ENCODE results near the gene VWA5B1.

Gene VWA5B1

GRCh38 chr1:20290624-20291597, at the start of gene VWA5B1:
Gene VWA5B1 (plus strand): TSS chr1:20290875. CDS start chr1:20310602, 19,727 bp downstream.
- no peaks in the 10 kb centered on the region for H3K36me3 ChIP-seq (ENCODE audit: control insufficient read depth in 2 of 2, insufficient read depth in 2 of 2, low read length in 2 of 2)
- no peak within 1 kb of the TSS for H3K27ac ChIP-seq (ENCODE audit: low read length)
- peaks cover 42 to 47% of the 10 kb centered on the region in 2 donors for H3K27me3 ChIP-seq (ENCODE audit: control insufficient read depth in 1 of 2, insufficient read depth in 2 of 2, low read length in 2 of 2)
- no peaks in the 10 kb centered on the region for H3K4me1 ChIP-seq (ENCODE audit: control insufficient read depth, insufficient read depth, low read length)
- no peaks in the 10 kb centered on the region for H3K9me3 ChIP-seq (ENCODE audit: control insufficient read depth in 2 of 2, low read length in 2 of 2)
- H3K4me3 ChIP-seq (ENCODE audit: low read length in 2 of 2) = no peak within 1 kb of the TSS
- no peak within 1 kb of the TSS for H3K9ac ChIP-seq (ENCODE audit: low read length in 2 of 2)

GRCh38 chr1:20242890-20243479, 47.7 kb upstream of the VWA5B1 start:
- no peak overlapping the region for H3K27ac ChIP-seq (ENCODE audit: low read length)
- H3K9me3 ChIP-seq (ENCODE audit: control insufficient read depth in 2 of 2, low read length in 2 of 2) = no peaks in the 10 kb centered on the region
- H3K36me3 ChIP-seq (ENCODE audit: control insufficient read depth in 2 of 2, insufficient read depth in 2 of 2, low read length in 2 of 2) = no peaks in the 10 kb centered on the region
- peaks cover 6 to 16% of the 10 kb centered on the region in 2 donors for H3K27me3 ChIP-seq (ENCODE audit: control insufficient read depth in 1 of 2, insufficient read depth in 2 of 2, low read length in 2 of 2)
- no peaks in the 10 kb centered on the region for H3K4me1 ChIP-seq (ENCODE audit: control insufficient read depth, insufficient read depth, low read length)
- H3K9ac ChIP-seq (ENCODE audit: low read length in 2 of 2) = no peak overlapping the region
- H3K4me3 ChIP-seq (ENCODE audit: low read length in 2 of 2) = no peak overlapping the region

GRCh38 chr1:20248971-20249612, 41.6 kb upstream of the VWA5B1 start:
- Histone ChIP-seq H3K27me3 (ENCODE audit: control insufficient read depth in 1 of 2, insufficient read depth in 2 of 2, low read length in 2 of 2) (peaks cover 6 to 17% of the 10 kb centered on the region in 2 donors), H3K4me1 (ENCODE audit: control insufficient read depth, insufficient read depth, low read length) (no peaks in the 10 kb centered on the region), H3K9ac (ENCODE audit: low read length in 2 of 2) (no peak overlapping the region), H3K27ac (ENCODE audit: low read length) (no peak overlapping the region), H3K9me3 (ENCODE audit: control insufficient read depth in 2 of 2, low read length in 2 of 2) (peaks cover 0 to 4% of the 10 kb centered on the region in 2 donors), H3K4me3 (ENCODE audit: low read length in 2 of 2) (no peak overlapping the region), H3K36me3 (ENCODE audit: control insufficient read depth in 2 of 2, insufficient read depth in 2 of 2, low read length in 2 of 2) (no peaks in the 10 kb centered on the region)

GRCh38 chr1:20250340-20250989, 40.2 kb upstream of the VWA5B1 start:
- H3K27me3 ChIP-seq (ENCODE audit: control insufficient read depth in 1 of 2, insufficient read depth in 2 of 2, low read length in 2 of 2) = peaks cover 7 to 15% of the 10 kb centered on the region in 2 donors

GRCh38 chr1:20252587-20252986, 38.1 kb upstream of the VWA5B1 start:
- Histone ChIP-seq H3K4me1 (ENCODE audit: control insufficient read depth, insufficient read depth, low read length) (no peaks in the 10 kb centered on the region), H3K27ac (ENCODE audit: low read length) (no peak overlapping the region), H3K9me3 (ENCODE audit: control insufficient read depth in 2 of 2, low read length in 2 of 2) (peaks cover 0 to 4% of the 10 kb centered on the region in 2 donors), H3K4me3 (ENCODE audit: low read length in 2 of 2) (no peak overlapping the region), H3K36me3 (ENCODE audit: control insufficient read depth in 2 of 2, insufficient read depth in 2 of 2, low read length in 2 of 2) (no peaks in the 10 kb centered on the region), H3K9ac (ENCODE audit: low read length in 2 of 2) (no peak overlapping the region), H3K27me3 (ENCODE audit: control insufficient read depth in 1 of 2, insufficient read depth in 2 of 2, low read length in 2 of 2) (peaks cover 10 to 16% of the 10 kb centered on the region in 2 donors)

More at GRCh38 chr1:20250340-20250989, 40.2 kb upstream of the VWA5B1 start:
- Histone ChIP-seq H3K4me3 (ENCODE audit: low read length in 2 of 2) (no peak overlapping the region), H3K27ac (ENCODE audit: low read length) (no peak overlapping the region), H3K36me3 (ENCODE audit: control insufficient read depth in 2 of 2, insufficient read depth in 2 of 2, low read length in 2 of 2) (no peaks in the 10 kb centered on the region), H3K9ac (ENCODE audit: low read length in 2 of 2) (no peak overlapping the region), H3K4me1 (ENCODE audit: control insufficient read depth, insufficient read depth, low read length) (no peaks in the 10 kb centered on the region), H3K9me3 (ENCODE audit: control insufficient read depth in 2 of 2, low read length in 2 of 2) (peaks cover 0 to 4% of the 10 kb centered on the region in 2 donors)

- no peak overlapping the region for H3K4me3 ChIP-seq (ENCODE audit: low read length in 2 of 2)
- H3K4me1 ChIP-seq (ENCODE audit: control insufficient read depth, insufficient read depth, low read length) = no peaks in the 10 kb centered on the region
- peaks cover 10 to 13% of the 10 kb centered on the region in 2 donors for H3K27me3 ChIP-seq (ENCODE audit: control insufficient read depth in 1 of 2, insufficient read depth in 2 of 2, low read length in 2 of 2)
- no peak overlapping the region for H3K9ac ChIP-seq (ENCODE audit: low read length in 2 of 2)
- H3K36me3 ChIP-seq (ENCODE audit: control insufficient read depth in 2 of 2, insufficient read depth in 2 of 2, low read length in 2 of 2) = no peaks in the 10 kb centered on the region
- H3K9me3 ChIP-seq (ENCODE audit: control insufficient read depth in 2 of 2, low read length in 2 of 2) = peaks cover 0 to 4% of the 10 kb centered on the region in 2 donors
- no peak overlapping the region for H3K27ac ChIP-seq (ENCODE audit: low read length)
Measured at GRCh38 chr1:20255666-20256065, 35.0 kb upstream of the VWA5B1 start.

GRCh38 chr1:20259646-20260045, 31.0 kb upstream of the VWA5B1 start:
- no peak overlapping the region for H3K9ac ChIP-seq (ENCODE audit: low read length in 2 of 2)
- no peaks in the 10 kb centered on the region for H3K9me3 ChIP-seq (ENCODE audit: control insufficient read depth in 2 of 2, low read length in 2 of 2)
- H3K27me3 ChIP-seq (ENCODE audit: control insufficient read depth in 1 of 2, insufficient read depth in 2 of 2, low read length in 2 of 2) = peaks cover 4 to 13% of the 10 kb centered on the region in 2 donors
- no peak overlapping the region for H3K27ac ChIP-seq (ENCODE audit: low read length)
- H3K4me3 ChIP-seq (ENCODE audit: low read length in 2 of 2) = no peak overlapping the region
- peaks cover 3% of the 10 kb centered on the region for H3K4me1 ChIP-seq (ENCODE audit: control insufficient read depth, insufficient read depth, low read length)
- H3K36me3 ChIP-seq (ENCODE audit: control insufficient read depth in 2 of 2, insufficient read depth in 2 of 2, low read length in 2 of 2) = no peaks in the 10 kb centered on the region

- Histone ChIP-seq H3K36me3 (ENCODE audit: control insufficient read depth in 2 of 2, insufficient read depth in 2 of 2, low read length in 2 of 2) (no peaks in the 10 kb centered on the region), H3K4me3 (ENCODE audit: low read length in 2 of 2) (no peak overlapping the region), H3K27me3 (ENCODE audit: control insufficient read depth in 1 of 2, insufficient read depth in 2 of 2, low read length in 2 of 2) (peaks cover 0 to 8% of the 10 kb centered on the region in 2 donors), H3K9me3 (ENCODE audit: control insufficient read depth in 2 of 2, low read length in 2 of 2) (no peaks in the 10 kb centered on the region), H3K4me1 (ENCODE audit: control insufficient read depth, insufficient read depth, low read length) (peaks cover 11% of the 10 kb centered on the region), H3K9ac (ENCODE audit: low read length in 2 of 2) (no peak overlapping the region), H3K27ac (ENCODE audit: low read length) (no peak overlapping the region)
Measured at GRCh38 chr1:20261095-20261494, 29.6 kb upstream of the VWA5B1 start.

- peaks cover 0 to 4% of the 10 kb centered on the region in 2 donors for H3K27me3 ChIP-seq (ENCODE audit: control insufficient read depth in 1 of 2, insufficient read depth in 2 of 2, low read length in 2 of 2)
- no peaks in the 10 kb centered on the region for H3K9me3 ChIP-seq (ENCODE audit: control insufficient read depth in 2 of 2, low read length in 2 of 2)
- no peak overlapping the region for H3K27ac ChIP-seq (ENCODE audit: low read length)
- H3K4me3 ChIP-seq (ENCODE audit: low read length in 2 of 2) = no peak overlapping the region
- H3K9ac ChIP-seq (ENCODE audit: low read length in 2 of 2) = no peak overlapping the region
- H3K36me3 ChIP-seq (ENCODE audit: control insufficient read depth in 2 of 2, insufficient read depth in 2 of 2, low read length in 2 of 2) = no peaks in the 10 kb centered on the region
- peaks cover 11% of the 10 kb centered on the region for H3K4me1 ChIP-seq (ENCODE audit: control insufficient read depth, insufficient read depth, low read length)
Measured at GRCh38 chr1:20262810-20263534, 27.7 kb upstream of the VWA5B1 start.

- H3K27ac ChIP-seq (ENCODE audit: low read length) = no peak overlapping the region
Measured at GRCh38 chr1:20265250-20265649, 25.4 kb upstream of the VWA5B1 start.

More at GRCh38 chr1:20265250-20265649, 25.4 kb upstream of the VWA5B1 start:
- H3K36me3 ChIP-seq (ENCODE audit: control insufficient read depth in 2 of 2, insufficient read depth in 2 of 2, low read length in 2 of 2) = no peaks in the 10 kb centered on the region
- H3K27me3 ChIP-seq (ENCODE audit: control insufficient read depth in 1 of 2, insufficient read depth in 2 of 2, low read length in 2 of 2) = peaks cover 5 to 9% of the 10 kb centered on the region in 2 donors
- H3K9ac ChIP-seq (ENCODE audit: low read length in 2 of 2) = no peak overlapping the region
- no peak overlapping the region for H3K4me3 ChIP-seq (ENCODE audit: low read length in 2 of 2)
- H3K4me1 ChIP-seq (ENCODE audit: control insufficient read depth, insufficient read depth, low read length) = peaks cover 11% of the 10 kb centered on the region
- peaks cover 0 to 4% of the 10 kb centered on the region in 2 donors for H3K9me3 ChIP-seq (ENCODE audit: control insufficient read depth in 2 of 2, low read length in 2 of 2)
